A549 (cell line): ENCODE measurements around the gene VSIG8. TPM values are rescaled to one million over a fixed set of nuclear protein-coding genes. Genes with fewer than 3 reads are reported as not detected.

Experiments used
- ATAC-seq, 2 experiments: fragments of 200-7000 bp in 1 of 2; fragments of >200 bp in 1 of 2; cut with Nextera tagmentation in 1 of 2; cut with Tn5 transposase in 1 of 2; 3 replicates each; pipeline versions ENCODE4 v1.8.0 to v1.9.1; 2018 to 2020; ENCODE audit warnings: mild to moderate bottlenecking in 1 of 2, moderate library complexity in 1 of 2
- CTCF ChIA-PET: fragments of 300-600 bp; sonication (Branson Sonifier 250); formaldehyde crosslinking; extraction: SDS; loops from one replicate; lab custom pipeline; 2021; ENCODE audit warnings: antibody characterized with exemption, inconsistent platforms; lab: Yijun Ruan, JAX
- POLR2A ChIA-PET: fragments of 350-600 bp; formaldehyde crosslinking; extraction: SDS; loops from one replicate; lab custom pipeline; 2021; ENCODE audit warnings: antibody characterized with exemption, inconsistent platforms; lab: Yijun Ruan, JAX
- DNase-seq, 2 experiments: peaks; one replicate each; pipeline versions ENCODE4 v3.0.0 to v3.0.0-alpha.2; 2011 to 2016; ENCODE audit warnings: low read depth in 1 of 2, low spot score in 1 of 2
- FAIRE-seq: peaks from 2 replicates; lab custom pipeline; 2011; peaks lifted over from hg19 to GRCh38; lab: Jason Lieb, UNC
- H3K27ac ChIP-seq, 2 experiments: fragments of >200 bp; sonication (Bioruptor Twin); formaldehyde crosslinking; 3 replicates each; pipeline ENCODE4 v1.5.1; 2016 to 2017
- H3K4me1 ChIP-seq: fragments of >200 bp; sonication (Bioruptor Twin); formaldehyde crosslinking; 3 replicates; pipeline ENCODE4 v1.6.1; 2016
- H3K4me2 ChIP-seq: fragments of >200 bp; sonication (Bioruptor Twin); formaldehyde crosslinking; 3 replicates; pipeline ENCODE4 v1.6.1; 2016
- H3K4me3 ChIP-seq: fragments of >200 bp; sonication (Bioruptor Twin); formaldehyde crosslinking; 3 replicates; pipeline ENCODE4 v1.5.1; 2016
- H3K9me3 ChIP-seq: fragments of >200 bp; sonication (Bioruptor Twin); formaldehyde crosslinking; 3 replicates; pipeline ENCODE4 v1.6.1; 2016
- ATOH8 ChIP-seq: fragments of 250-450 bp; sonication (Bioruptor Pico); IDR thresholded peaks from 2 replicates; pipeline ENCODE4 v1.5.0; 2020; ENCODE audit warnings: low read depth, mild to moderate bottlenecking, moderate library complexity
- CHD4 ChIP-seq: fragments of 200-600 bp; sonication (generic); IDR thresholded peaks from 2 replicates; pipeline ENCODE4 v1.6.1; 2016; ENCODE audit warnings: antibody characterized with exemption, mild to moderate bottlenecking, borderline replicate concordance
- HDAC2 ChIP-seq: fragments of 200-600 bp; sonication (generic); IDR thresholded peaks from 2 replicates; pipeline ENCODE4 v1.6.1; 2016
- HES2 ChIP-seq: fragments of >200 bp; sonication (Bioruptor Twin); formaldehyde crosslinking; IDR thresholded peaks from 2 replicates; pipeline ENCODE4 v1.6.1; 2016
- HOXB5 ChIP-seq: fragments of 250-450 bp; sonication (Bioruptor Pico); IDR thresholded peaks from 2 replicates; pipeline ENCODE4 v1.5.0; 2020; ENCODE audit warnings: mild to moderate bottlenecking, moderate library complexity
- JUNB ChIP-seq: fragments of >200 bp; sonication (Bioruptor Twin); formaldehyde crosslinking; IDR thresholded peaks from 2 replicates; pipeline ENCODE4 v1.6.1; 2016
- KDM1A ChIP-seq: fragments of 200-600 bp; sonication (generic); IDR thresholded peaks from 2 replicates; pipeline ENCODE4 v1.6.1; 2016; ENCODE audit warnings: low read depth, mild to moderate bottlenecking
- KDM5A ChIP-seq: fragments of 200-600 bp; sonication (generic); IDR thresholded peaks from 2 replicates; pipeline ENCODE4 v1.6.1; 2016; ENCODE audit warnings: antibody characterized with exemption, mild to moderate bottlenecking
- MAX ChIP-seq: IDR thresholded peaks from 2 replicates; pipeline ENCODE4 v1.6.1; 2012
- NPAS2 ChIP-seq: fragments of 250-450 bp; sonication (Bioruptor Pico); IDR thresholded peaks from 2 replicates; pipeline ENCODE4 v1.8.0; 2022; ENCODE audit warnings: mild to moderate bottlenecking, moderate library complexity, borderline replicate concordance
- PBX3 ChIP-seq: IDR thresholded peaks from 2 replicates; pipeline ENCODE4 v1.6.1; 2012
- PHF8 ChIP-seq: fragments of 200-600 bp; sonication (generic); IDR thresholded peaks from 2 replicates; pipeline ENCODE4 v1.6.1; 2016; ENCODE audit warnings: low read depth, mild to moderate bottlenecking, antibody characterized with exemption, moderate library complexity, borderline replicate concordance
- RFX5 ChIP-seq: fragments of 450-650 bp; IDR thresholded peaks from 2 replicates; pipeline ENCODE4 v1.7.1; 2014; ENCODE audit warnings: antibody characterized with exemption, mild to moderate bottlenecking, moderate library complexity
- RNF2 ChIP-seq: fragments of 200-600 bp; sonication (generic); IDR thresholded peaks from 2 replicates; pipeline ENCODE4 v1.6.1; 2016; ENCODE audit warnings: low read depth, mild to moderate bottlenecking, antibody characterized with exemption, moderate library complexity, borderline replicate concordance
- SREBF2 ChIP-seq: fragments of 450-650 bp; IDR thresholded peaks from 2 replicates; pipeline ENCODE4 v1.6.1; 2014; ENCODE audit warnings: mild to moderate bottlenecking, moderate library complexity
- ZNF302 ChIP-seq: fragments of 250-450 bp; sonication (Bioruptor Pico); IDR thresholded peaks from 2 replicates; pipeline ENCODE4 v1.9.0; 2021; ENCODE audit warnings: inconsistent platforms, mild to moderate bottlenecking, moderate library complexity
- ZSCAN20 ChIP-seq: fragments of 250-450 bp; sonication (Bioruptor Pico); IDR thresholded peaks from 2 replicates; pipeline ENCODE4 v1.8.0; 2022; ENCODE audit warnings: mild to moderate bottlenecking, moderate library complexity
- WGBS: methylation state at CpG from one replicate; pipeline ENCODE4 v1.1.6; 2017; ENCODE audit errors: missing lambda C conversion rate; 5-methylcytosine and 5-hydroxymethylcytosine counted together
- polyA plus RNA-seq, 4 experiments: library from polyadenylated mRNA; depleted of rRNA in 3 of 4; stranded (reverse); fragments of >200 nt; fragmentation: RNase III in 1 of 4; extraction: RNeasy Plus Mini Kit Qiagen cat#74134 plus additional on column Dnase treatment in 1 of 4; gene quantifications; 2 replicates in 3 of 4; 3 replicates in 1 of 4; pipeline ENCODE4 v1.2.3, GENCODE V29; 2011 to 2017

Gene VSIG8
- polyA plus RNA-seq, 2 of the 4 experiments (the other 2 are of a cell fraction) = 0.04 to 0.09 TPM

- Histone ChIP-seq H3K27ac (peak overlapping the region in 1 of 2 experiments; percentile 32; a peak in 1 of 6 replicates), H3K4me1 (0 out of 3 replicates have a peak, but pooled peaks cover 3% of the 10 kb centered on the region), H3K4me3 (no peak overlapping the region), H3K9me3 (no peaks in the 10 kb centered on the region), H3K4me2 (no peak overlapping the region)
- no peak for FAIRE-seq
- no peak for DNase-seq
- no peak for TF ChIP-seq PHF8
- no peak for TF ChIP-seq CHD4
- no peak for TF ChIP-seq PBX3
- TF ChIP-seq, all 56 proteins: peak for 0
- no peak for ATAC-seq
- WGBS = 43% methylated on average over 1 of the region's 1 CpG
- ChIA-PET CTCF (interaction anchor here (0.8 to 3.0 kb wide), 4 partner anchors 9 to 71 kb away, joined by 3 to 17 read pairs (median 6); no protein-coding TSS in a partner anchor), POLR2A (no interaction called here)
Observed at GRCh38 chr1:159869607-159870006, 7.2 kb upstream of the VSIG8 start.

GRCh38 chr1:159869173-159869572 is 6.7 kb upstream of the VSIG8 start:
- H3K4me2 ChIP-seq = no peak overlapping the region
- ChIA-PET CTCF (interaction anchor here (0.8 to 3.0 kb wide), 5 partner anchors 9 to 71 kb away, joined by 3 to 17 read pairs (median 5); no protein-coding TSS in a partner anchor), POLR2A (no interaction called here)
- WGBS = 42% methylated on average over 4 of the region's 4 CpGs
- no peak for DNase-seq
- TF ChIP-seq NPAS2 (CRISPR knock-in tag) = no peak
- TF ChIP-seq ZNF302 (CRISPR knock-in tag) = no peak
- TF ChIP-seq ZSCAN20 = no peak
- TF ChIP-seq HOXB5 (CRISPR knock-in tag) = no peak
- no peak for TF ChIP-seq HES2
- no peak for TF ChIP-seq KDM5A
- no peak for TF ChIP-seq RFX5
- H3K4me1 ChIP-seq = 0 out of 3 replicates have a peak, but pooled peaks cover 3% of the 10 kb centered on the region
- peak overlapping the region in 1 of 2 experiments; percentile 32; a peak in 1 of 6 replicates for H3K27ac ChIP-seq
- H3K9me3 ChIP-seq = no peaks in the 10 kb centered on the region
- FAIRE-seq = no peak
- ATAC-seq = peak in 1 of 2 experiments; percentile 42; a peak in 1 of 6 replicates
- H3K4me3 ChIP-seq = no peak overlapping the region

- ChIA-PET CTCF (interaction anchor here (0.8 to 3.0 kb wide), 6 partner anchors 9 to 70 kb away, joined by 3 to 17 read pairs (median 4); no protein-coding TSS in a partner anchor), POLR2A (no interaction called here)
Observed at GRCh38 chr1:159868766-159869165, 6.3 kb upstream of the VSIG8 start.

More at GRCh38 chr1:159868766-159869165, 6.3 kb upstream of the VSIG8 start:
- no peak for FAIRE-seq
- H3K9me3 ChIP-seq = no peaks in the 10 kb centered on the region
- ATAC-seq = no peak
- WGBS = 81% methylated on average over 3 of the region's 3 CpGs
- 0 out of 6 replicates have a peak overlapping the region, but pooled peaks of 1 of the 2 experiments have one; percentile 6 for H3K27ac ChIP-seq
- no peak for DNase-seq
- TF ChIP-seq RNF2 = no peak
- no peak for TF ChIP-seq JUNB
- no peak for TF ChIP-seq SREBF2
- no peak for TF ChIP-seq ATOH8 (CRISPR knock-in tag)
- TF ChIP-seq HES2 = no peak
- no peak for TF ChIP-seq KDM1A
- no peak for TF ChIP-seq HDAC2
- no peak for TF ChIP-seq MAX
- H3K4me1 ChIP-seq = 0 out of 3 replicates have a peak, but pooled peaks cover 3% of the 10 kb centered on the region
- H3K4me2 ChIP-seq = no peak overlapping the region
- no peak overlapping the region for H3K4me3 ChIP-seq
